ENCODE measurements around the gene SGMS1.

- TF ChIP-seq, protein P1, sequence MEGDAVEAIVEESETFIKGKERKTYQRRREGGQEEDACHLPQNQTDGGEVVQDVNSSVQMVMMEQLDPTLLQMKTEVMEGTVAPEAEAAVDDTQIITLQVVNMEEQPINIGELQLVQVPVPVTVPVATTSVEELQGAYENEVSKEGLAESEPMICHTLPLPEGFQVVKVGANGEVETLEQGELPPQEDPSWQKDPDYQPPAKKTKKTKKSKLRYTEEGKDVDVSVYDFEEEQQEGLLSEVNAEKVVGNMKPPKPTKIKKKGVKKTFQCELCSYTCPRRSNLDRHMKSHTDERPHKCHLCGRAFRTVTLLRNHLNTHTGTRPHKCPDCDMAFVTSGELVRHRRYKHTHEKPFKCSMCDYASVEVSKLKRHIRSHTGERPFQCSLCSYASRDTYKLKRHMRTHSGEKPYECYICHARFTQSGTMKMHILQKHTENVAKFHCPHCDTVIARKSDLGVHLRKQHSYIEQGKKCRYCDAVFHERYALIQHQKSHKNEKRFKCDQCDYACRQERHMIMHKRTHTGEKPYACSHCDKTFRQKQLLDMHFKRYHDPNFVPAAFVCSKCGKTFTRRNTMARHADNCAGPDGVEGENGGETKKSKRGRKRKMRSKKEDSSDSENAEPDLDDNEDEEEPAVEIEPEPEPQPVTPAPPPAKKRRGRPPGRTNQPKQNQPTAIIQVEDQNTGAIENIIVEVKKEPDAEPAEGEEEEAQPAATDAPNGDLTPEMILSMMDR (IDR thresholded peaks at IDR 0.05; ENCODE audit: low read depth, low read length, poor library complexity, severe bottlenecking), result no peak
- TF ChIP-seq EZH2phosphoT487 (IDR thresholded peaks at IDR 0.05; ENCODE audit: borderline replicate concordance, low read length), result no peak
Observed at GRCh38 chr10:50511492-50512213, 112.1 kb downstream of the SGMS1 start.

All from DOHH2 (cell line).